Prostate gland (tissue), 2 donors: ENCODE data around the gene XPO5.

Experiments
- CTCF ChIP-seq, 4 experiments: fragments of 200-600 bp in 2 of 4; fragments of 450-650 bp in 2 of 4; sonication (generic) in 2 of 4; IDR thresholded peaks; 1 replicate in 3 of 4; 2 replicates in 1 of 4; pipeline ENCODE4 v1.5.1; 2016 to 2019; ENCODE audit warnings: antibody characterized with exemption in 4 of 4, mild to moderate bottlenecking in 2 of 4, moderate library complexity in 2 of 4
- POLR2A ChIP-seq: fragments of 450-650 bp; IDR thresholded peaks from one replicate; pipeline ENCODE4 v1.6.1; 2016; ENCODE audit warnings: antibody characterized with exemption, mild to moderate bottlenecking

- TF ChIP-seq CTCF (IDR thresholded peaks at IDR 0.05), result no peak
- peak; percentile 79 for TF ChIP-seq POLR2A
Observed at GRCh38 chr6:43477235-43478007, 98.4 kb downstream of the XPO5 start, which contains the start of gene TJAP1.
